ENCODE results near the gene LRRC74A. TPM values are rescaled to one million over a fixed set of nuclear protein-coding genes. Genes with fewer than 3 reads are reported as not detected.

The LRRC74A gene
- total RNA-seq (under 1 TPM in 2 of 7 donors, not detected in 5; 0.32 to 0.43 TPM), polyA plus RNA-seq (under 1 TPM; 0.03 to 0.16 (median 0.04) TPM)
- long read RNA-seq, donor 1 = 0 reads
- long read RNA-seq, donor 2 = 0 reads

DNA sequence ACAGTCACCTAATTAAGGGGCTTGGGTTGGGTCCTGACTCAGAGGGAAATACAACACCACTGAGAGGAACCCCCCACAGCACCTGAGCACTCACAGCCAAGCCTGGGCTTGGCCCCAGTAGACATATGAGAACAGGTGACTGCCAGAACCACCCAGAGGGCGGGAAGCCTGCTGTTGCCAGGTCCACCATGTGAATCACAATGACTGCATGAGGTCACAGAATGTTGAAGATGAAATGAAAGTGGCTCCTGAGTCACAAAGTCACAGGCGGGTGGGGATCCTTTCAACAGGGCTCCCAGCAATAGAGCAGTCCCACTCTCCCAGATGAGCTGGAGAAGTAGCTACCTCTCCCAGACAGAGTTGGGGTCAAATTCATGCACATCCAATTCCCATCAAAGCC is at the start of gene LRRC74A:
Gene LRRC74A, plus strand, starts transcription at position 287 of the 400 bp plus-strand sequence. CDS start 290 bp downstream, outside the sequence.
- Histone ChIP-seq H3K9me3 (no peaks in the 10 kb centered on the region), H3K4me3 (no peak within 1 kb of the TSS), H3K27me3 (replicated peaks in 1 of 7) (peaks cover 0 to 3% (median 0%) of the 10 kb centered on the region in 7 donors), H3K4me1 (peaks cover 0 to 21% (median 13%) of the 10 kb centered on the region in 6 donors), H3K27ac (no peak within 1 kb of the TSS), H3K36me3 (no peaks in the 10 kb centered on the region)
- 85 to 96% (median 89%) methylated on average over 2 of the region's 2 CpGs for WGBS, 5 donors
- intact Hi-C loops (cut with DNase I; ENCODE audit: low total_unique reads) = no loop called here
- DNase-seq = no peak
- TF ChIP-seq, protein P1, sequence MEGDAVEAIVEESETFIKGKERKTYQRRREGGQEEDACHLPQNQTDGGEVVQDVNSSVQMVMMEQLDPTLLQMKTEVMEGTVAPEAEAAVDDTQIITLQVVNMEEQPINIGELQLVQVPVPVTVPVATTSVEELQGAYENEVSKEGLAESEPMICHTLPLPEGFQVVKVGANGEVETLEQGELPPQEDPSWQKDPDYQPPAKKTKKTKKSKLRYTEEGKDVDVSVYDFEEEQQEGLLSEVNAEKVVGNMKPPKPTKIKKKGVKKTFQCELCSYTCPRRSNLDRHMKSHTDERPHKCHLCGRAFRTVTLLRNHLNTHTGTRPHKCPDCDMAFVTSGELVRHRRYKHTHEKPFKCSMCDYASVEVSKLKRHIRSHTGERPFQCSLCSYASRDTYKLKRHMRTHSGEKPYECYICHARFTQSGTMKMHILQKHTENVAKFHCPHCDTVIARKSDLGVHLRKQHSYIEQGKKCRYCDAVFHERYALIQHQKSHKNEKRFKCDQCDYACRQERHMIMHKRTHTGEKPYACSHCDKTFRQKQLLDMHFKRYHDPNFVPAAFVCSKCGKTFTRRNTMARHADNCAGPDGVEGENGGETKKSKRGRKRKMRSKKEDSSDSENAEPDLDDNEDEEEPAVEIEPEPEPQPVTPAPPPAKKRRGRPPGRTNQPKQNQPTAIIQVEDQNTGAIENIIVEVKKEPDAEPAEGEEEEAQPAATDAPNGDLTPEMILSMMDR (IDR thresholded peaks at IDR 0.05 in 8 of 11, conservative IDR thresholded peaks at IDR 0.05 in 3 of 11) = no peak
- TF ChIP-seq POLR2AphosphoS5 (IDR thresholded peaks at IDR 0.05) (no peak), POLR2A (IDR thresholded peaks at IDR 0.05) (no peak)

DNA sequence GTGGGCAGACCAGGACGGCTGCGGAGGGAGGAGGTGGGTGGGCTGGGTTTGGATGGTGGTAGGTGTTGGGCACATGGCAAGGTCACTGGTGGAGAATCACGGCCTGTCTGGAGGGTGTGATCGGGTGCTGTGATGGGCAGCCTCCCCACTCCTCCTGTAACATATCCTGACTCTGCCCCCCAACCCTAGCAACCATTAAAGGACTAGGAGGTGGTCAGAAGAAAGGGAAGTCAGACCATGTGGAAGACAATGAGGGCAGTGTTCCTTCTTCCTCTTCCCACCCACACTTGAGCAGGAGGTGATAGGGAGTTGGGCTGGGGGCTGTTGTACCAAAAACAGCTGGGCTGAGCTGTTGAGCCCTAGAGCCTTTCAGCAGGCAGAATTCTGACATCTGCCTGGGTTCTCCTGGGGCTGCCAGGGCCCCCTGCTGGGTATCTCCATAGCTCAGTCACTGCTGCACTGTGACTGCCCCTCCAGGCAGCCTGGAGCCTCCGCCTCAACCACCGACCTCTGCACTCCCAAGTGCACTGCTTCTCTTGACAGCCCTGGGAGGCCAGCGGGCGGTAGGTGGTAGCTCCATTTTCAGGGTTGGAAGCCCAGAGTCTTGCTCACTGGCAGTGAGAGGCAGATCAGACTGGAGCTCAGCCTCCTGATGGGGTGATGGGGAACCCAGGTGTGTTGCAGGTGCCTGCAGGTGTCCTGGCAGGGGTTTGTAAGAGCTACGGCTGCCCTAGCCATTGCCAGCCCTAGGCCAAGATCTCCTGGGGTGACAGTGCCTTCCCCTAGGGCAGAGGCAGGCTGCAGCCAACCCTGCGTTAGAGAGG is 49.6 kb upstream of the LRRC74A start:
- Histone ChIP-seq H3K4me3 (no peak overlapping the region), H3K27me3 (replicated peaks in 1 of 7) (peaks cover 0 to 8% (median 0%) of the 10 kb centered on the region in 7 donors), H3K4me1 (peaks cover 7 to 100% (median 58%) of the 10 kb centered on the region in 6 donors), H3K27ac (peak overlapping the region in 3 of 8 donors; percentile 39 to 82 (median 45)), H3K9me3 (no peaks in the 10 kb centered on the region), H3K36me3 (peaks cover 0 to 55% (median 8%) of the 10 kb centered on the region in 6 donors)
- no peak for TF ChIP-seq POLR2A (IDR thresholded peaks at IDR 0.05)
- TF ChIP-seq, protein P1 (IDR thresholded peaks at IDR 0.05 in 8 of 11, conservative IDR thresholded peaks at IDR 0.05 in 3 of 11) = no peak
- peak in 2 of 3 donors; percentile 38 to 65 for TF ChIP-seq POLR2AphosphoS5 (IDR thresholded peaks at IDR 0.05)
- intact Hi-C loops (cut with DNase I; ENCODE audit: low total_unique reads) = no loop called here
- 81 to 89% (median 84%) methylated on average over 6 to 10 of the region's 10 CpGs for WGBS, 5 donors
- DNase-seq = peak; percentile 70

DNA sequence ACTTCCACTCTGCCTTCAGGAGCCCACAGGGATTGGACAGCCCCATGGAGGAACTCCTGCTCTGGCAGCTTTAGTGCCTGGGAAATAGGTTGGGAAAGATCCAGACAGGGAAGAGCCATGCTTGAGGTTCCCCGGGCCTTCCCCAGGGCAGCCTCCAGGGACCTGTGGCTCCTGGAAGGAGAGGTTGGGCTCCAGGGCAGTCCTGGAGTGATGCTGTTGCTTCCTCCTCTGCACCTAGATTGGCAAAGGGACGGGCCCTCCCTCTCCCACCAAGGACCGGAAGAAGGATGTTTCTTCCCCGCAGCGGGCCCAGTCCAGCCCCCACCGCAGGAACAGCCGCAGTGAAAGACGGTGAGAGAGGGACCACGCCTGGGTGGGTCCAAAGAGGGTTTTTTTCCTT is 48.5 kb upstream of the LRRC74A start:
- WGBS, 5 donors = 61 to 72% (median 65%) methylated on average over 8 to 9 of the region's 9 CpGs
- peak overlapping the region in 6 of 8 donors; percentile 8 to 82 (median 38) for H3K27ac ChIP-seq
- peak; percentile 54 for DNase-seq
- no peaks in the 10 kb centered on the region for H3K9me3 ChIP-seq
- peaks cover 0 to 1% (median 0%) of the 10 kb centered on the region in 7 donors for H3K27me3 ChIP-seq (replicated peaks in 1 of 7)
- intact Hi-C loops (cut with DNase I; ENCODE audit: low total_unique reads) = no loop called here
- peaks cover 0 to 66% (median 18%) of the 10 kb centered on the region in 6 donors for H3K36me3 ChIP-seq
- TF ChIP-seq POLR2AphosphoS5 (IDR thresholded peaks at IDR 0.05) = peak in 2 of 3 donors; percentile 38 to 55
- TF ChIP-seq, protein P1 (IDR thresholded peaks at IDR 0.05 in 8 of 11, conservative IDR thresholded peaks at IDR 0.05 in 3 of 11) = no peak
- TF ChIP-seq POLR2A (IDR thresholded peaks at IDR 0.05) = no peak
- H3K4me1 ChIP-seq = peaks cover 4 to 100% (median 55%) of the 10 kb centered on the region in 6 donors
- H3K4me3 ChIP-seq = no peak overlapping the region

Data from spleen (tissue), 13 donors.